Measurements from ENCODE around the gene NMRAL1.

- TF ChIP-seq POLR2A (IDR thresholded peaks at IDR 0.05), result no peak
- TF ChIP-seq CTCF (IDR thresholded peaks at IDR 0.05), result no peak
These were observed 46.5 kb upstream of the NMRAL1 start for GRCh38 chr16:4520913-4521312.

Data from lower leg skin (tissue), 3 donors.